ENCODE measurements around the gene JAML. TPM values are rescaled to one million over a fixed set of nuclear protein-coding genes. Genes with fewer than 3 reads are reported as not detected.

The JAML gene
- total RNA-seq (2014; rRNA removed; shearing (Covaris generic)): not detected in 2 replicates

- no peak for DNase-seq (ENCODE audit: low read depth)
Observed at GRCh38 chr11:118224511-118225188, at the start of gene JAML. Gene JAML, minus strand, starts transcription at chr11:118225011. Its CDS starts 10,145 bp downstream, at chr11:118214866.

- no peak for DNase-seq (ENCODE audit: low read depth)
Observed at GRCh38 chr11:118274186-118274585, 49.4 kb upstream of the JAML start.

GRCh38 chr11:118272001-118272400 lies 47.2 kb upstream of the JAML start:
- DNase-seq (ENCODE audit: low read depth): no peak

GRCh38 chr11:118267486-118267885 lies 42.7 kb upstream of the JAML start:
- DNase-seq (ENCODE audit: low read depth): no peak

GRCh38 chr11:118265954-118266353 lies 41.1 kb upstream of the JAML start:
- no peak for DNase-seq (ENCODE audit: low read depth)

- DNase-seq (ENCODE audit: low read depth): no peak
Observed at GRCh38 chr11:118264569-118265465, 40.0 kb upstream of the JAML start.

GRCh38 chr11:118263695-118264568 lies 39.1 kb upstream of the JAML start, which contains the start of gene MPZL2:
Gene MPZL2, minus strand, starts transcription at chr11:118264297. Its CDS starts 144 bp downstream, at chr11:118264153.
- peak; percentile 26 for DNase-seq (ENCODE audit: low read depth)

GRCh38 chr11:118263112-118263511 lies 38.3 kb upstream of the JAML start:
- no peak for DNase-seq (ENCODE audit: low read depth)

- DNase-seq (ENCODE audit: low read depth): no peak
Observed at GRCh38 chr11:118260353-118260752, 35.5 kb upstream of the JAML start.

- DNase-seq (ENCODE audit: low read depth): no peak
Observed at GRCh38 chr11:118259138-118259537, 34.3 kb upstream of the JAML start.

GRCh38 chr11:118258410-118258809 lies 33.6 kb upstream of the JAML start:
- no peak for DNase-seq (ENCODE audit: low read depth)

GRCh38 chr11:118252688-118253087 lies 27.9 kb upstream of the JAML start:
- no peak for DNase-seq (ENCODE audit: low read depth)

- DNase-seq (ENCODE audit: low read depth): peak; percentile 83
Observed at GRCh38 chr11:118251858-118252652, 27.2 kb upstream of the JAML start, which contains the start of gene MPZL3. Gene MPZL3, minus strand, starts transcription at chr11:118252365. Its CDS starts 71 bp downstream, at chr11:118252294.

GRCh38 chr11:118247041-118247440 lies 22.2 kb upstream of the JAML start:
- no peak for DNase-seq (ENCODE audit: low read depth)

- DNase-seq (ENCODE audit: low read depth): no peak
Observed at GRCh38 chr11:118245936-118246562, 21.2 kb upstream of the JAML start.

GRCh38 chr11:118243993-118244762 lies 19.4 kb upstream of the JAML start:
- DNase-seq (ENCODE audit: low read depth): no peak

- no peak for DNase-seq (ENCODE audit: low read depth)
Observed at GRCh38 chr11:118243161-118243560, 18.4 kb upstream of the JAML start.

- DNase-seq (ENCODE audit: low read depth): no peak
Observed at GRCh38 chr11:118241764-118242098, 16.9 kb upstream of the JAML start.

- DNase-seq (ENCODE audit: low read depth): peak; percentile 51
Observed at GRCh38 chr11:118240999-118241763, 16.4 kb upstream of the JAML start.
